Skeletal muscle cell (primary cell): Measurements from ENCODE around the gene CUX1.
A peak's percentile ranks its signal among the peaks of the same experiment; 100 is the strongest.

Source experiments
- DNase-seq: peaks from one replicate; pipeline ENCODE4 v3.0.0-alpha.2; 2010; ENCODE audit warnings: low read depth
- H3K4me3 ChIP-seq: 2 replicates; pipeline ENCODE4 v1.5.1; 2011; ENCODE audit warnings: low read depth, mild to moderate bottlenecking, control low read depth, low read length, moderate library complexity

CUX1 gene

GRCh38 chr7:102273749-102274712 is 456.6 kb downstream of the CUX1 start:
- DNase-seq: no peak
- no peak overlapping the region for H3K4me3 ChIP-seq

- no peak for DNase-seq
- H3K4me3 ChIP-seq: no peak overlapping the region
Observed at GRCh38 chr7:102275123-102275703, 457.8 kb downstream of the CUX1 start.

GRCh38 chr7:102277901-102278300 is 460.5 kb downstream of the CUX1 start:
- H3K4me3 ChIP-seq: no peak overlapping the region
- no peak for DNase-seq

- H3K4me3 ChIP-seq: no peak overlapping the region
- no peak for DNase-seq
Observed at GRCh38 chr7:102279537-102280400, 462.3 kb downstream of the CUX1 start.

- no peak overlapping the region for H3K4me3 ChIP-seq
- DNase-seq: no peak
Observed at GRCh38 chr7:102280521-102280920, 463.1 kb downstream of the CUX1 start.

GRCh38 chr7:102281785-102282184 is 464.4 kb downstream of the CUX1 start:
- DNase-seq: no peak
- H3K4me3 ChIP-seq: no peak overlapping the region

- no peak overlapping the region for H3K4me3 ChIP-seq
- no peak for DNase-seq
Observed at GRCh38 chr7:102282465-102283362, 465.3 kb downstream of the CUX1 start.

- no peak overlapping the region for H3K4me3 ChIP-seq
- DNase-seq: no peak
Observed at GRCh38 chr7:102283477-102284189, 466.2 kb downstream of the CUX1 start.

GRCh38 chr7:102284399-102284798 is 467.0 kb downstream of the CUX1 start:
- no peak overlapping the region for H3K4me3 ChIP-seq
- no peak for DNase-seq

GRCh38 chr7:102284891-102285539 is 467.6 kb downstream of the CUX1 start:
- DNase-seq: no peak
- peak overlapping the region; percentile 8 for H3K4me3 ChIP-seq

- H3K4me3 ChIP-seq: peak overlapping the region; percentile 82
- no peak for DNase-seq
Observed at GRCh38 chr7:102285540-102286236, 468.3 kb downstream of the CUX1 start.

- H3K4me3 ChIP-seq: peak within 1 kb of the TSS; percentile 82
Observed at GRCh38 chr7:102286237-102287110, 469.0 kb downstream of the CUX1 start, which contains the start of gene SH2B2. SH2B2 (plus strand) TSS chr7:102286868; CDS start chr7:102300551, 13,683 bp downstream.

GRCh38 chr7:102287111-102287980 is 469.9 kb downstream of the CUX1 start:
- no peak for DNase-seq
- peak overlapping the region; percentile 82 for H3K4me3 ChIP-seq

More at GRCh38 chr7:102286237-102287110, 469.0 kb downstream of the CUX1 start, which contains the start of gene SH2B2:
- DNase-seq: peak; percentile 31

GRCh38 chr7:102287981-102288278 is 470.5 kb downstream of the CUX1 start:
- H3K4me3 ChIP-seq: peak overlapping the region; percentile 82
- no peak for DNase-seq

- DNase-seq: no peak
- H3K4me3 ChIP-seq: peak overlapping the region; percentile 82
Observed at GRCh38 chr7:102288285-102288930, 471.0 kb downstream of the CUX1 start.
